GM18502 (cell line): ENCODE data around the gene IL23R.

Source experiments
- ATAC-seq: cut with Tn5 transposase; IDR thresholded peaks from one replicate; pipeline ENCODE4 v1.9.1; 2021; ENCODE audit warnings: mild to moderate bottlenecking; ENCODE audit not compliant: unreplicated experiment, poor library complexity

IL23R gene

GRCh38 chr1:67228791-67229190 lies 62.5 kb downstream of the IL23R start:
- no peak for ATAC-seq

- ATAC-seq = no peak
Measured at GRCh38 chr1:67230539-67230938, 64.3 kb downstream of the IL23R start.

GRCh38 chr1:67236277-67236676 lies 70.0 kb downstream of the IL23R start:
- ATAC-seq = no peak

- ATAC-seq = no peak
Measured at GRCh38 chr1:67239738-67240137, 73.5 kb downstream of the IL23R start.

GRCh38 chr1:67241200-67241746 lies 75.0 kb downstream of the IL23R start:
- no peak for ATAC-seq

GRCh38 chr1:67242016-67242415 lies 75.8 kb downstream of the IL23R start:
- no peak for ATAC-seq

- ATAC-seq = no peak
Measured at GRCh38 chr1:67250051-67250653, 83.9 kb downstream of the IL23R start.

GRCh38 chr1:67256291-67257172 lies 90.3 kb downstream of the IL23R start:
- no peak for ATAC-seq

- ATAC-seq = no peak
Measured at GRCh38 chr1:67257173-67257535, 90.9 kb downstream of the IL23R start.

GRCh38 chr1:67261680-67262079 lies 95.4 kb downstream of the IL23R start:
- no peak for ATAC-seq

- ATAC-seq = no peak
Measured at GRCh38 chr1:67262735-67263134, 96.5 kb downstream of the IL23R start.

- no peak for ATAC-seq
Measured at GRCh38 chr1:67264152-67264551, 97.9 kb downstream of the IL23R start.

GRCh38 chr1:67264899-67265298 lies 98.6 kb downstream of the IL23R start:
- ATAC-seq = no peak

- ATAC-seq = no peak
Measured at GRCh38 chr1:67269061-67269460, 102.8 kb downstream of the IL23R start.

GRCh38 chr1:67270541-67270940 lies 104.3 kb downstream of the IL23R start:
- ATAC-seq = no peak

- ATAC-seq = no peak
Measured at GRCh38 chr1:67273591-67273990, 107.3 kb downstream of the IL23R start.

GRCh38 chr1:67274623-67275325 lies 108.5 kb downstream of the IL23R start:
- peak; percentile 56 for ATAC-seq

- ATAC-seq = no peak
Measured at GRCh38 chr1:67280696-67281095, 114.4 kb downstream of the IL23R start.

GRCh38 chr1:67281244-67281643 lies 115.0 kb downstream of the IL23R start:
- no peak for ATAC-seq

GRCh38 chr1:67285780-67286488 lies 119.7 kb downstream of the IL23R start:
- peak; percentile 90 for ATAC-seq
